ENCODE data around the gene VARS1.
"Not testable (repeated sequence)": the region's sequence is repeated elsewhere in the genome, so short reads cannot be mapped to it uniquely, and the experiment has no call there.

VARS1 gene

DNA sequence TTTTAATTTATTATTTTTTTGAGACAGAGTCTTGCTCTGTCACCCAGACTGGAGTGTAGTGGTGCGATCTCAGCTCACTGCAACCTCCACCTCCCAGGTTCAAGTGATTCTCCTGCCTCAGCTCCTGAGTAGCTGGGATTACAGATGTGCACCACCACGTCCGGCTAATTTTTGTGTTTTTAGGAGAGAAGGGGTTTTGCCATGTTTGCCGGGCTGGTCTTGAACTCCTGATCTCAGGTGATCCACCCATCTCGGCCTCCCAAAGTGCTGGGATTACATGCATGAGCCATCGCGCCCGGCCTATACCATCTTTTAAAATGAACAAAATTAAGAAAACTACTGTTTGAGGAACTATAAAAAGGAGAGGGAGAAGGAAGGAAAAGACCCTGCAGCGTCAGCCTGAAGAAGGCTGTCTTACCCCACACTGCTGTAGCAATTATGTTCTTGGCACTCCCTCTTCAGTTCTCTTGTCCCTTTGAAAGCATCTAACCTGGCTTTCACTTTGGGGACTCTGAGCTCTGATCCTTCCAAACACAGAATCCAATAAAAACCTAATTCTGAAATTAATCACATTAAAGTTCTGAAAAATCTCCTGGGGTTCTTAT is 28.1 kb upstream of the VARS1 start:
- DNase-seq, result peak; percentile 59
- in situ Hi-C loops (cut with MboI; ENCODE audit: low pct_unique_long_range_greater_than_20kb, low sequenced_read_pairs), result not testable (repeated sequence)

DNA sequence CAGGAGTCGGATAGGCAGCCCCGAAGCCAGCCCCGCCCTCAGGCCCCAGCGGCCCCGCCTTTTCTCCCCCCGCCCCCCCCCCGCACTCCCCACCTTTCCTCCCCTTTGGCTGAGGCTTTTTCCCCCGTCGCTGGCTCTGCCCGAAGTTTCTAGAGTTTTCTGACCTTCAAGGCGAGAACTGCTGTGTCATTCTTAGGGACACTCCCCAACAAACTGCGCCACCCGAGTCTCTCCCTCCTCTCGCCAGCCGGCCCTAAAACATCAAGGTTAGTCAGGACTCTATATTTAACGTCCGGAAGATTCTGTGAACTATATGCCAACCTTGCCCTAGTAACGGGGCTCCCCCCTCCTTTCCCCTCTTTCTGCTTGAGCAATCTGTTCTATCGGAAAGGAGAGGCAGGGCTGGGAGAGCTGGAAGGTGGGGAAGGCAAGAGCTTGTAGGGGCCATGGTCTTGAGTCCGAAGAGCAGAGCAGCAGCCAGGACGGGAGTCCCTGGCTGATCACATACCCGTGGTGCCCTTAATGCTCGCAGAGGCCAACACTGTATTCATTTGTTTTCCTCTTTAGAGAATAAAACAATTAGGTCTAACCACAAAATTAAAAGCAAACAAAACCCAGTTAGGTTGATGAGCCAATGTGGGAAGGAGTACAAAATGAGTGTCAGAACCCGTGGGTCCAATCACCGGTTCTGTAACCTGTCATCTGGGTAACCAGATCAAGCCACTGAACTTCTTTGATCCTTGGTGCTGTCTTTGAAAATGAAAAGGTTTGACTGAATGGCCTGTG is 26.7 kb upstream of the VARS1 start:
- DNase-seq, result peak; percentile 84
- in situ Hi-C loops (cut with MboI; ENCODE audit: low pct_unique_long_range_greater_than_20kb, low sequenced_read_pairs), result no loop called here

DNA sequence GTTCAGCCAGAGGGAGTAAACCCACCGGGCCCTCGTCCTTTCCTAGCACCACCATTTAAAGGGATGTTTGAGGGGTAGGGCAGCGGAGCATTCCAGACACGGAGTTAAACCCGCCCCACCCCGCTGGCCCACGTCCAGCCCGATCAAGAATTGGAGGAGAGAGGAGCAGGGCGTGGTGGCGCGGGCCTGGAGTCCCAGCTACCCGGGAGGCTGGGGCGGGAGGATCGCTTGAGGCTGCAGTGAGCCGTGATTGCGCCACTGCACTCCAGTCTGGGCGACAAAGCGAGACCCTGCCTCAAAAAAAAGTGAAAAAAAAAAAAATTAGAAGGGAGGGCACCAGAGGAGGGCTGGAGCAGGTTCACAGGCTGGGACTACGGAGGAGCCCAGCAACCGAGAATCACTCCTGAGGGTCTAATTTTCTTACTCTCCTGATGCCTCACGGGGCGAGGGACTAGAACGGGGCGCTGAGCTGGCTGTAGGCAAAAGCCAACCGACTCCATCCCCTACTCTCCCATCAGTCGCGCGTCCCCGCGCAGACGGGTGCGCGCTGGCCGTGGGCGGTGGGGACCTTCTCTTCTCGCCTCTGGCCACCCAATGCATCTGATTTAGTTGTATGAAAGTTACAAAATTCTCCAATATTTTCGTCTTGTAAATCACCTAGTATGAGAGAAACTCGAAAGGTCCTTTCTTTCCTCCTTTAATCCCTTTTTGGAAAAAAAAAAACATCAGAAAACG is 25.9 kb upstream of the VARS1 start:
- in situ Hi-C loops (cut with MboI; ENCODE audit: low pct_unique_long_range_greater_than_20kb, low sequenced_read_pairs), result no loop called here
- peak; percentile 77 for DNase-seq

DNA sequence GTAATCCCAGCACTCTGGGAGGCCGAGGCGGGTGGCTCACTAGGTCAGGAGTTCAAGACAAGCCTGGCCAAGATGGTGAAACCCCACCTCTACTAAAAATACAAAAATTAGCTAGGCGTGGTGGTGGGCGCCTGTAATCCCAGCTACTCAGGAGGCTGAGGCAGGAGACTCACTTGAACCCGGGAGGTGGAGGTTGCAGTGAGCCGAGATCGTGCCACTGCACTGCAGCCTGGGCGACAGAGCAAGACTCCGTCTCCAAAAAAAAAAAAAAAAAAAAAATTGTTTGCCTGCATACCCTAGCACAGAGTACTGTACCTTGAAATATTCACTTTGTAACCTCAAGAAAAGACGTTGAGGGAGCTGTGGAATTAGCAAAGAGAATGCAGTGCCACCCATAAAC is 24.8 kb upstream of the VARS1 start:
- in situ Hi-C loops (cut with MboI; ENCODE audit: low pct_unique_long_range_greater_than_20kb, low sequenced_read_pairs); DNase-seq: not testable (repeated sequence)

DNA sequence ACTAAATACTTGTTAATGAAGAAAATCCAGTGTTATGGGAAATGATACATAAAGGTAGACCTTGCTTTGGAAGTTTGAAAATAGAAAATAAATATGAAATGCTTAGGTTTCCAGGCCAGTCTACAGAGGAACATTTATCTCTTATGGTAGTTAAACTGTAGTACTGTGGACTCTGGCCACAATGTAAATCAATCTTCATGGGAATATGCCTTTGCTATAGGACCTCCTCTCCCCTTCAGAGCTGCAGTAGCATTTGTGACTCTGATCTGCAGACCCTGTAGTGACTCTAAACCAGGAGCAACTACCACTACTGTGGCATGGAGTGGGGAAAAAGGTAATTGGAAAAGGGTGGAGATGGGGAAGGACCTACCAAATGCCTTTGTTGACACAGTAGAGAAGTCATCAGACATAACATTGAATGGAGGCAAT is 24.3 kb upstream of the VARS1 start:
- in situ Hi-C loops (cut with MboI; ENCODE audit: low pct_unique_long_range_greater_than_20kb, low sequenced_read_pairs), result no loop called here
- DNase-seq, result no peak

DNA sequence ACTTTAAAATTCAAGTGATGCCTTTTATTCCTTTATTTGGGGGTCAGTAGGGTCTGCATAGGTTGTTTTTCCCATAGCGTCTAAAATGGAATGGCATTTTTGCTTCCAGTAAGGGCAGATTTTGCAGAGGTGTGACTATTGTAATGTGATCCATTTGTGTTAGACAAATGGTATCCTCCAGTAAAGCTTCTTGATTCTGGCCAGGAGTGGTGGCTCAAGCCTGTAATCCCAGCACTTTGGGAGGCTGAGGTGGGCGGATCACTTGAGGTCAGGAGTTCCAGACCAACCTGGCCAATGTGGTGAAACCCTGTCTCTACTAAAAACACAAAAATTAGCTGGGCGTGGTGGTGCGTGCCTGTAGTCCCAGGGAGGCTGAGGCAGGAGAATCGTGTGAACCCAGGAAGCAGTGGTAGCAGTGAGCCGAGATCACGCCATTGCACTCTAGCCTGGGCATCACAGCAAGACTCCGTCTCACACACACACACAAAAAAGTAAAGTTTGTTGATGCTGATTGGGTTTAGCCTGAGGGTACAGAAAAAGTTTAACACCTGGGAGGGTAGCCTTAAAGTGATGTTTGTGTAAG is 22.5 kb upstream of the VARS1 start:
- in situ Hi-C loops (cut with MboI; ENCODE audit: low pct_unique_long_range_greater_than_20kb, low sequenced_read_pairs); DNase-seq: not testable (repeated sequence)

DNA sequence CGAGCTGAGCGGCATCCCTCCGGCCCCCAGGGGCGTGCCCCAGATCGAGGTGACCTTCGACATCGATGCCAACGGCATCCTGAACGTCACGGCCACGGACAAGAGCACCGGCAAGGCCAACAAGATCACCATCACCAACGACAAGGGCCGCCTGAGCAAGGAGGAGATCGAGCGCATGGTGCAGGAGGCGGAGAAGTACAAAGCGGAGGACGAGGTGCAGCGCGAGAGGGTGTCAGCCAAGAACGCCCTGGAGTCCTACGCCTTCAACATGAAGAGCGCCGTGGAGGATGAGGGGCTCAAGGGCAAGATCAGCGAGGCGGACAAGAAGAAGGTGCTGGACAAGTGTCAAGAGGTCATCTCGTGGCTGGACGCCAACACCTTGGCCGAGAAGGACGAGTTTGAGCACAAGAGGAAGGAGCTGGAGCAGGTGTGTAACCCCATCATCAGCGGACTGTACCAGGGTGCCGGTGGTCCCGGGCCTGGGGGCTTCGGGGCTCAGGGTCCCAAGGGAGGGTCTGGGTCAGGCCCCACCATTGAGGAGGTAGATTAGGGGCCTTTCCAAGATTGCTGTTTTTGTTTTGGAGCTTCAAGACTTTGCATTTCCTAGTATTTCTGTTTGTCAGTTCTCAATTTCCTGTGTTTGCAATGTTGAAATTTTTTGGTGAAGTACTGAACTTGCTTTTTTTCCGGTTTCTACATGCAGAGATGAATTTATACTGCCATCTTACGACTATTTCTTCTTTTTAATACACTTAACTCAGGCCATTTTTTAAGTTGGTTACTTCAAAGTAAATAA is 21.8 kb upstream of the VARS1 start:
- in situ Hi-C loops (cut with MboI; ENCODE audit: low pct_unique_long_range_greater_than_20kb, low sequenced_read_pairs); DNase-seq: not testable (repeated sequence)

DNA sequence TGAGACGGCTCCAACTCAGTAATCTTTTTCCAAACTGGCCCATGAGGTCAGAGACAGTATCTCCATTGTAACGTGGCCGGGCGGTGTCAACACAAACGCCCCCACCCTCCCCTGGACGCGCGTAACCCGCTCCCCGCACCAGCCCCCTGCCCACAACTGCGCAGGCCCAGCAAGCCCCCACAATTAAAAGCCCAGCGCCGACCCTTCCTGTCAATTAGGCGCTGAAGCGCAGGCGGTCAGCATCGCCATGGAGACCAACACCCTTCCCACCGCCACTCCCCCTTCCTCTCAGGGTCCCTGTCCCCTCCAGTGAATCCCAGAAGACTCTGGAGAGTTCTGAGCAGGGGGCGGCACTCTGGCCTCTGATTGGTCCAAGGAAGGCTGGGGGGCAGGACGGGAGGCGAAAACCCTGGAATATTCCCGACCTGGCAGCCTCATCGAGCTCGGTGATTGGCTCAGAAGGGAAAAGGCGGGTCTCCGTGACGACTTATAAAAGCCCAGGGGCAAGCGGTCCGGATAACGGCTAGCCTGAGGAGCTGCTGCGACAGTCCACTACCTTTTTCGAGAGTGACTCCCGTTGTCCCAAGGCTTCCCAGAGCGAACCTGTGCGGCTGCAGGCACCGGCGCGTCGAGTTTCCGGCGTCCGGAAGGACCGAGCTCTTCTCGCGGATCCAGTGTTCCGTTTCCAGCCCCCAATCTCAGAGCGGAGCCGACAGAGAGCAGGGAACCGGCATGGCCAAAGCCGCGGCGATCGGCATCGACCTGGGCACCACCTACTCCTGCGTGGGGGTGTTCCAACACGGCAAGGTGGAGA is 19.7 kb upstream of the VARS1 start, which contains the start of the genes HSPA1A and HSPA1L:
HSPA1A (plus strand) TSS at position 519 of the 814 bp plus-strand sequence; CDS start at position 733, 214 bp downstream.
HSPA1L (minus strand) TSS at position 259 of the 814 bp plus-strand sequence. CDS start 3,311 bp downstream, outside the sequence.
- peak; percentile 97 for DNase-seq
- in situ Hi-C loops (cut with MboI; ENCODE audit: low pct_unique_long_range_greater_than_20kb, low sequenced_read_pairs), result no loop called here

DNA sequence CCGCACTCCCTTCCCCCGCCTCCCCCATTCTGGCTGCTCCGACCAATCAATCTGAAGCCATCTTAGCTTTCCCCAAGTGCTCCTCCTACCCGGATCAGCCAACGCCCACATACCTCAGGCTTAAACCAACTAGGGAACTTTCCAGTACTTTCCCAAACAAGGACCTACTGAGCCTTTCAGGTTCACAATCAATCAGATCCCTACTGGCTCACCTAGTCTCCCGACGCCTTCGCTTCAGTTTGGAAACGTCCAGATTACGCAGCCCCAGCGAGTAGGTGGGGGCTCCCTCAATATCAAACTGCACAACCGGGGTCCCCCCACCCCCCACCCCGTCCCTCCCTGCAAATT is 19.1 kb upstream of the VARS1 start:
- peak; percentile 89 for DNase-seq
- in situ Hi-C loops (cut with MboI; ENCODE audit: low pct_unique_long_range_greater_than_20kb, low sequenced_read_pairs), result no loop called here

DNA sequence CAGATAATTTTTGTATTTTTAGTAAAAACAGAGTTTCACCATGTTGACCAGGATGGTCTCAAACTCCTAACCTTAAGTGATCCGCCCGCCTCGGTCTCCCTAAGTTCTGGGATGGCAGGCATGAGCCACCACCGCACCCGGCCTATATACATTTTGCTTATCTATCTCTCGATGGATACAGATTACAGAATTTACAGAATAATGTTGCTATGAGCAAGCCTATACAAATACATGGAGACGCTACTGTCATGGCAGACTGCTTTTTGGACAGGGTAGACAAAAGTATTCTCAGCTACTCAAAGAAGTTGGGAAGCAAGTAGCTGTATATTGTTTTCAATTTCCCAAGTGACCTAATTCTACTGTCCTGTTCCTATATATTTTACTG is 17.9 kb upstream of the VARS1 start:
- in situ Hi-C loops (cut with MboI; ENCODE audit: low pct_unique_long_range_greater_than_20kb, low sequenced_read_pairs), result no loop called here
- DNase-seq, result no peak

DNA sequence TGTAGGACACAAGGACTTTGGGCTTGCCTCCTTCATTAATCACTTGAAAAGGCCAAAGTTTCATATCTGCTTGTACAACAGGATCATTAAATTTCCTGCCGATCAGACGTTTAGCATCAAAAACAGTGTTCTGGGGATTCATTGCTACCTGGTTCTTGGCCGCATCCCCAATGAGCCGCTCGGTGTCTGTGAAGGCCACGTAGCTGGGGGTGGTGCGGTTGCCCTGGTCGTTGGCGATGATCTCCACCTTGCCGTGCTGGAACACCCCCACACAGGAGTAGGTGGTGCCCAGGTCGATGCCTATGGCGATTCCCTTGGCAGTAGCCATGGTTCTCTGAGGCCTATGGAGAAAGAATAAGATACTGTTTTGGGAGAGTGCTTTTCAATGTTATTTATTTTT is 16.1 kb upstream of the VARS1 start:
- in situ Hi-C loops (cut with MboI; ENCODE audit: low pct_unique_long_range_greater_than_20kb, low sequenced_read_pairs), result no loop called here
- DNase-seq, result no peak

DNA sequence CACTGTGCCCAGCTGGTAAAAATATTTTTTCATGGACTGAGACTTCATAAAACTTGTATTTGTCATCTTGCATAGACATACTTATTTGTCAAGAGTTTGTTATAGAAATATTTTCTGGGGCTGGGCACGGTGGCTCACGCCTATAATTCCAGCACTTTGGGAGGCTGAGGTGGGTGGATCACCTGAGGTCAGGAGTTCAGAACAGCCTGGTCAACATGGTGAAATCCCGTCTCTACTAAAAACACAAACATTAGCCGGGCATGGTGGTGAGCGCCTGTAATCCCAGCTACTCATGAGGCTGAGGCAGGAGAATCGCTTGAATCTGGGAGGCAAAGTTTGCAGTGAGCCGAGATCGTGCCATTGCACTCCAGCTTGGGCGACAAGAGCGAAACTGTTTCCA is 13.0 kb upstream of the VARS1 start:
- in situ Hi-C loops (cut with MboI; ENCODE audit: low pct_unique_long_range_greater_than_20kb, low sequenced_read_pairs); DNase-seq: not testable (repeated sequence)

DNA sequence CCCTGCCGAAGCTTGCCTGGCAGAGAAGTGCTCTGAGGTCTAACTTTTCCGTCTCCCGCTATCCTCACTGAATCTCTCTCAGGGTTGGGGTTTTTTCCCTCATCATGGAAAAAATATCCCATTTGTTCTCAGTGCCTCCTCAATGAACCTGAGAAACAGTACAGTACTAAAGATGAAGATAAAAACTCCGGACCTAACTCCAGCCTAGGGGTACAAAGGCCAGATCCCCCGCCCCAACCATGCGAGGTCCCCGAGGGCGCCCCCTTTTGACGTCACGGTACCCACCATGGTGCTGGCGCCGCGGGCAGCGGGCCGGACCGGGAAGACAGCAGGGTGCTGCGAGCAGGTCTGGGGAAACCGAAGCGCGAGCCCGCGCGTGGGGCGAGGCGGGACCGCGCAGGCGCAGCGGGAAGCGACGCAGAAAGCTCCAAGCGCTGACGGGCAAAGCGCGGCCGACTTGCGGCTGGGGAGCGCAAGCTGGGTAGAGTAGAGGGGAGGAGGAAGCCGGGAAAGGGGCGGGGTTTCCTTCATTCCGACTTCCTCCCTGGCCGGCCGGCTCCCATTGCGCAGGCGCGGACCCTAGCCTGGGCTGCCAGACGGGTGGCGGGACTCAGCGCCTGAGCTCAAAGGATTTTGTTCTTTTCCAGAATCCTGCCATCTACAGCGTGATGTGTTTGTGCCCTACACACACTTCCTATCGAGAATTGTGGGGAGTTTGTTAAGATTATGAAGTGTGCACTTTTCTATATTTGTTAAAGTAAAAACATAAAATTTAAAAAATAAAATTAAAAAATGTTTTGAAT is 11.1 kb upstream of the VARS1 start, which contains the start of gene LSM2:
LSM2 (minus strand) TSS at position 497 of the 803 bp plus-strand sequence; CDS start at position 288, 209 bp downstream.
- DNase-seq, result peak; percentile 99
- in situ Hi-C loops (cut with MboI; ENCODE audit: low pct_unique_long_range_greater_than_20kb, low sequenced_read_pairs), result no loop called here

DNA sequence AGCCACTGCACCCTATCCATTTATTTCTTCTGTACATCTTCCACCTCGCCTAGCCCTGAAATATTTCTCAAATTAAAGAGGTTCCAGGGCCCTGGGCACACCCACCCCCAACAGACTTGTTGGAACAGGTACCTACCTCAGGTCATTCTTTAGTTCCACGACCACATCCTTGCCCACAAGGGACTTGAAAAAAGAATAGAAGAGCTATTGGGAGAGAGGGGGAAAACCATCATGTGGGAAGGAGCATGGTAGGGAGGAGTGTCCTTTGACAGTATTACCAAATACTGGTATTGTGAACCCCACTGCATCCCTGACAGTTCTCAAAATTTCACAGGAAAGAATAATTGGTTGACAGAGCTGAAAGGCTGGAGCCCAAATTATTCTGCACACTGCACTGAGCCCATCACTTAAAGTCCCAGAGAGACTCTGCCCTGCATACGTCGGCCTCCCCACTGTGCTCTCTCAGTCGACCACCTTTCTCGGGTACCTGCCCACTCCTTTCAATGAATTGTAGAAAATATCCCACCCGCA is 10.5 kb upstream of the VARS1 start:
- DNase-seq, result no peak
- in situ Hi-C loops (cut with MboI; ENCODE audit: low pct_unique_long_range_greater_than_20kb, low sequenced_read_pairs), result no loop called here

DNA sequence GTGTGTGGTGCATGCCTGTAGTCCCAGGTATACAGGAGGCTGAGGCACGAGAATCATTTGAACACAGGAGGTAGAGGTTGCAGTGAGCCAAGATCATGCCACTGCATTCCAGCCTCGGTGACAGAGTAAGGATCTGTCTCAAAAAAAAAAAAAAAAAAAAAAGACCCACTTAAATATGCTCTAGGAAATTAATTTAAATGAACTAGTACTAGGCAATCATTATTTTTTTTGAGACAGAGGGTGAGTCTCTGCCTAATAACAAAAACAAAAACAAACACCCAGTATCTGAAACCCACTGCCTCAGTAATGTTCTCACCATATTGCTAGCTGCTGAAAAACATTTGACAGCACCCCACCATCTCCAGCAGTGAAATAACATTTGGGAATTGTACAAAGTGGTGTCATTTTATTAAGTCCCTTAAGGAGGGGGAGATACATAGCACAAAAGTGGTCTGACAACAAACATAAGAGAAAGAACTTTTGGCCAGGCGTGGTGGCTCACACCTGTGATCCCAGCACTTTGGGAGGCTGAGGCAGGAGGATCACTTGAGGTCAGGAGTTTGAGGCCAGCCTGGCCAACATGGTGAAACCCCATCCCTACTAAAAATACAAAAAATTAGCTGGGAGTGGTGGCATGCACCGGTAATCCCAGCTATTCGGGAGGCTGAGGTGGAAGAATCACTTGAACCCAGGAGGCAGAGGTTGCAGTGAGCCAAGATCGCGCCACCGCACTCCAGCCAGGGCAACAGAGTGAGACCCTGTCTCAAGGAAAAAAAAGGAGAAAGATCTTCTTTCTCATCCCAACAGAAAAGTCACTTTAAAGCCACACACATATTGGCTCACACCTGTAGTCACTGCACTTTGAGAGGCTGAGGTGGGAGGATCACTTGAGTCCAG is 5.7 kb upstream of the VARS1 start:
- DNase-seq; in situ Hi-C loops (cut with MboI; ENCODE audit: low pct_unique_long_range_greater_than_20kb, low sequenced_read_pairs): not testable (repeated sequence)

DNA sequence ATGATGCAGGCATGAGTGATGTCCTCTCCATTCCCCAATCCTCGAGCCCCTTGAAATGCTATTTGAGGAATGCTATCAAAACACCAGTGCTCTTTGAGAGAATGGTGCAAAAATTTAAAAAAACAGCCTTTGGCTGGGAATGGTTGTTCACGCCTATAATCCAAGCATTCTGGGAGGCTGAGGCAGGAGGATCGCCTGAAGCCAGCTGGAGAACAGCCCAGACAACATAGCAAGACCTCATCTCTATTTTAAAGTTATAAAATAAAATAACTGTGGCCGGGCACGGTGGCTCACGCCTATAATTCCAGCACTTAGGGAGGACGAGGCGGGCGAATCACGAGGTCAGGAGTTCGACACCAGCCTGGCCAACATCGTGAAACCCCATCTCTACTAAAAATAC is 4.2 kb upstream of the VARS1 start:
- in situ Hi-C loops (cut with MboI; ENCODE audit: low pct_unique_long_range_greater_than_20kb, low sequenced_read_pairs), result no loop called here
- no peak for DNase-seq

Data from KBM-7 (cell line).